Activated CD8-positive, alpha-beta memory T cell treated with anti-CD3 and anti-CD28 coated beads for 24 hours (primary cell): Measurements from ENCODE around the gene FZD10.

Source experiments
- DNase-seq: peaks from one replicate; pipeline ENCODE4 v3.0.0-alpha.2; 2020

Gene FZD10

DNA sequence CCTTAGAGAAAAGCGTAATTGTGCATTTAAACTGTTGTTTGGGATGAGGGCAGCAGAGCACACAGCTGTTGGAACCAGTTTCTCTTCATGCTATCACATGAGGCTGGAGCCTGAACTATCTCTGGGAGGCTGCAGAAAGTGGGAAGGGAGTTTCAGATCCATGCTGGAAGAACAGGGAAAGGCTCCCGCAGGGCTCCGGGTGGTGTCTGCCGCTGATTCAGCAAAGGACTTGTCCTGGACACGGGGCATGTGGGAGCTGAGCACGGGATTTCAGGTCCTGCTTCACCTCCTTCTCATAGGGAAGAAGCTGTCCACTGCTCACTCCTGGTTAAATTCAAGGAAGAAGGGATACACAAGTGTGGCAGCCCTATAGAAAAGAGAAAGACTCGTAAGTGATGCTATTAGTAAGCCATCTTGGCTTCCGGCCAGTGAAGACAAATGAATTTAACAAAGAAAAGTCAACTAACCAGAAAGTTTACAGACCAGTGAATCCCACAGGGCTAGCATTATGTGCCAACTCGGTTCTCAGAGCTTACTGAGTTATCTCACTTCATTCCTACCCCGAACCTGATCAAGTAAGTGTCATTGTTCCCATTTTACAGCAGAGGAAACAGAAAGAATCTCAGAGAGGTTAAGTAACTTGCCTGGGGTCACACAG lies 6.7 kb upstream of the FZD10 start:
- DNase-seq = no peak

DNA sequence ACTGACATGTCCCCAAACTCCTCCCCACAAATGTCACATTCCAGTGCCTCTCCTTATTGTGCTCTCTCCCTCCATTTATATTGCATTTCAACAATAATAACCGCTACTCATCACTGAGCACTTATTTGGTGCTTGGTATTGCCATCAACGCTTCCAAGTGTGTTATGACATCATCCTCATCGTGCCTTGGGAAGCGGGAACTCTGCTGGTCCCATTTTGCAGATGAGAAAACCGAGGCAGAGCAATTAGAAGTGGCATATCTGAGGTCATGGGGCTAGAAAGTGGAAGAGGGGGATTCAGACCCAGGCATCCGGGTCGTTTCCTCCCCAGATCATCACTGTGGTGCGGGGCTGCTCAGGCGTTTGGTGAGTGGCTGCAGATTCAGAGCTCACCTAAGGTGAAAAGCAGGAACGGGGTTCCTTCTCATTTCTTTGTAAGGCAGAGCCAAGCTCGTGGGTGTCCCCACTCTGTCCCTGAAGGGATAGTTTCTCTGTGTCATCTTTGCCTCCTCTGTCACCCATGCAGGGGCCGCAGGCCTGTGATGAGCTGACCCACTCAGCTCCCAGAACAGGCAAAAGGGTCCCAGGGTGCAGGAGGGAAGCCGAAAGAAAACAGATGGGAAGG lies 5.5 kb upstream of the FZD10 start:
- DNase-seq = no peak

DNA sequence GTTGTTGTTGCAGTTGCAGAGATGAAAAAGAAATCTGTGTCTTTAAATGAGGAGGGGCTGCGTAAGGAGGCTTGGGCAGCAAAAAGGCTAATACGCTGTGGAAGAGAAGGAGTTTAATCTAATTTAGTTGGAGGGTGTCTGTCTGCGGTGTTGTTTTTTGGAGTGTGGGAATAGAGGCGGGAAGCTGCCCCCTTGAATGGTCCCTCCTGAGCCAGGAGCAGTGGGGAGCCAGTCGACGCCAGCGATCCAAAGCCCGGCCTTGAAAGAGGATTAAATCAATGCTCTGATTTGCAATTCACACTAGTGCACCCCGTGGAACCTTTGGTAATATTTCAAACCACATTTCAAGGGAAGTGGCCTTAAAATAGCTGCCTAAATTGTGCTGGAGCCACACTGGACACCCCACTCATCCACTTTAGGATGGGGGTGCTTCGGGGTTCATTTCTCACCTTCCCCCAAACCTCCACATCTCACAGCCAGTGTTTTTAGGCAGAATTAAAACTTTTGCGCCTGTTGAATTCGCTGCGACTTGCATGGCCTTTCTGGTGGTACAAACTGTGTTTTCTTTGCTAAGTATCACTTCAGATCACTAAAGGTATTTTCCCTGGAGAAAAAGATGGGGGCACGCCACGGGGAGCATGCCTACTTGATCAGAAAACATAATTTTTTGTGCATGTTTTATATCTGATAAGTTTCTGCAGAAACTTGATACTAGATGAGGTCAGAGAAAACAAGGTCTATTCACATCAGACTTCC lies 4.1 kb upstream of the FZD10 start:
- DNase-seq = no peak

DNA sequence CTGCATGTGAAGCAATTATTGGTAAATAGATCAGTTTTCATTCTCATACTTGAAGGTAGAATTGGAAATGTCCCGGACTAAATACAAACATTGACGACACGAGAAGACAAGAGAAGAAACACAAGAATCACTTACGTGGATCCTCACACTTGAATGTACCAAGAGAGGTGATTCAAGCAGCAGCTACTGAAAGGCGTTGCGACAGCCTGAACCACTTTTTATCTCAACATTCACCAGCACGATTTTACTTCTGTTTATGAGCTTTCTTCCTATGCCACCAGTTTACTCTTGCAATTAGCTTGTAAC lies 3.6 kb upstream of the FZD10 start:
- no peak for DNase-seq

DNA sequence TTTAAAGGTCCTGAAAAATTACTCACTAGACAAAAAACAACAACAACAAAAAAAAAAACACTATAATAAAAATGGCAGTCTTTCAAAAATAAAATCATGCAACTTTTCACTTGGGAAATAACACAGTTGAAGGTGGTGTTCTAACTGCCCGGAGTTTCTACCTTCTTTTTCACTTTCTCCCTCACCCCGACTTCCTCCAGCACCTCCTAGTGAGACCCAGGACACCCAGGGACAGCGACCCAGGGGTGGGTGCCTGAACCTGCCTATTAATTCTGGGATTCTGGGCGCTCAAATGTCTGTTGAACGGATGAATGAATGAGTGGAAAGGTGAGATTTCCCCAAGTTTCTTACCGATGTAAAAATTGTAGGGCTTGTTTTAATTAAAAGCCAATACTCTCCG lies 2.0 kb upstream of the FZD10 start:
- no peak for DNase-seq

DNA sequence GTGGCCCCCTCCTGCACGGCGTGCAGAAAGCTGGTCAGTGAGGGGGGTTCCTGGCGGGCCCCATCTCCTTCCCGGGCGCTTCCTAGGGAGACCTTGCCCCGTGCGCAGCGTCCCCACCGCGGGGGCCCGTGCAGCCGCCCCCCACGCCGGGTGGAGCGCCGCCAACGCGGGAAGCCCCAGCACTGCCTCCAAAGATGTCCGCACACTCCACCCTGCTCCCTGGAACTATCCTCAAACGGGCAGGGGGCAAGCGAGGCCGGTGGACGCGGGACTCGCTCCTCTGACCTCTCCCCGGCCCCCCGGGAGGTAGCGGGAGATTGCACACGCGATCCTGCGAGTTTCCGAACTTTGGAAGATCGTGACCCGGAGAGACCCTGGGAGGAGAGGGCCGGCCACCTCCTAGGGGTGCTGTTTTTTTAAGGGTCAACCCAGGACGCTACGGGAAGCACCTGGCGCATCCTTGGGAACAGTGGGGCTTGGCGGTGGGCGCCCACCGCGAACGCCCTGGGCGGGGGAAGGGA lies 1.5 kb upstream of the FZD10 start:
- DNase-seq = no peak

DNA sequence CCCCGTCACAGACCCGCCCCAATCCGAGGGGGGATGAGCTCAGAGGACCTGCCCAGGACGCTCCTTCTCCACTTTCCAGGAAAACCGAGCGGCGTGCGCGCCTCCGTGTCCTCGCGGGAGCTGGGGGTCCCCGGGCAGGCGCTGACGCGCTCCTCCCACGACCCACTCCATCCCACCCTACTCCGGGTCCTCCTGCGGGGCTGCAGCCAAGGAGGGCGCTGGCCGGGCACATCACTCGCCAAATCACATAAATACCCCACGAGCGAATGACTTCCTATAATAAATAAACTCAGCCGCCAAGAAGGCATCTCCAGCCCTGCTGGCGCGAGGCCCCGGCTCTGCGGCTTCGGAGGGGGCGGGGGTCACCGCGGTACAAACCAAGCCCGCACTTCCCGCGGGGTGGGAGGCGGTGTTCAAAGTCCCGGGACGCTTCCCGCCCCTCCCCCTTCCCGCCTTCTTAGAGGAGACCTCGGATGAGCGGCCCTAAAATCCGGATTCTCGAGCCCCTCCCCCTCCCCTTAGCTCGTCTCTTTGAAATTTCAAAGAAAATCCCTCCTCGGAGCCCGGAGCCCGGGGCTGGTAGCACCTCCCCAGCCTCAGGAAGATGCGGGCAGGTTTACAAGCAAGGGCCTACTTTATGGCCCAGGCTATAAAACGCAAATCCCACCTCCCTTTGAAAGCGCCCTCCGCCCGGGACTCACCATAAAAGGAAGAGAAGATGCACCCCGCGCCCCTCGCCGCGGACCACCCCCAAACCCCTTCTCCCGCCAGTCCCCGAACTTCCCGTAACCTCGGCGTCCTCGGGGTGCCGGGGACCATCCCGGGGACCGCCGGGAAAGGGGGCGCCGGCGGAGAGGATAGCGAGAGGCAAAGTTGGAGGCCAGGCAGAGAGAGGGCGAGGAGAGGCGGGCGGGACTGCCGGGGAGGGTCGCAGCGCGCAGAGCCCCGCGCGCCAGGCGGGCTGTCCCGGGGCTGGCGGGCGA lies 712 bp upstream of the FZD10 start:
- no peak for DNase-seq

DNA sequence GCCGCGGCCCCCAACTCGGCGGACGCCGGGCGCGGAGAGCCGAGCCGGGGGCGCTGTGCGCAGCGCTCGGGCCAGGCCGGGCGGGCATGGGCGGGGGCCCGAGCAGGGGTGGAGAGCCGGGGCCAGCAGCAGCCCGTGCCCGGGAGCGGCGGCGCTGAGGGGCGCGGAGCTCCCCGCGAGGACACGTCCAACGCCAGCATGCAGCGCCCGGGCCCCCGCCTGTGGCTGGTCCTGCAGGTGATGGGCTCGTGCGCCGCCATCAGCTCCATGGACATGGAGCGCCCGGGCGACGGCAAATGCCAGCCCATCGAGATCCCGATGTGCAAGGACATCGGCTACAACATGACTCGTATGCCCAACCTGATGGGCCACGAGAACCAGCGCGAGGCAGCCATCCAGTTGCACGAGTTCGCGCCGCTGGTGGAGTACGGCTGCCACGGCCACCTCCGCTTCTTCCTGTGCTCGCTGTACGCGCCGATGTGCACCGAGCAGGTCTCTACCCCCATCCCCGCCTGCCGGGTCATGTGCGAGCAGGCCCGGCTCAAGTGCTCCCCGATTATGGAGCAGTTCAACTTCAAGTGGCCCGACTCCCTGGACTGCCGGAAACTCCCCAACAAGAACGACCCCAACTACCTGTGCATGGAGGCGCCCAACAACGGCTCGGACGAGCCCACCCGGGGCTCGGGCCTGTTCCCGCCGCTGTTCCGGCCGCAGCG lies 639 bp downstream of the FZD10 start:
- DNase-seq = no peak

DNA sequence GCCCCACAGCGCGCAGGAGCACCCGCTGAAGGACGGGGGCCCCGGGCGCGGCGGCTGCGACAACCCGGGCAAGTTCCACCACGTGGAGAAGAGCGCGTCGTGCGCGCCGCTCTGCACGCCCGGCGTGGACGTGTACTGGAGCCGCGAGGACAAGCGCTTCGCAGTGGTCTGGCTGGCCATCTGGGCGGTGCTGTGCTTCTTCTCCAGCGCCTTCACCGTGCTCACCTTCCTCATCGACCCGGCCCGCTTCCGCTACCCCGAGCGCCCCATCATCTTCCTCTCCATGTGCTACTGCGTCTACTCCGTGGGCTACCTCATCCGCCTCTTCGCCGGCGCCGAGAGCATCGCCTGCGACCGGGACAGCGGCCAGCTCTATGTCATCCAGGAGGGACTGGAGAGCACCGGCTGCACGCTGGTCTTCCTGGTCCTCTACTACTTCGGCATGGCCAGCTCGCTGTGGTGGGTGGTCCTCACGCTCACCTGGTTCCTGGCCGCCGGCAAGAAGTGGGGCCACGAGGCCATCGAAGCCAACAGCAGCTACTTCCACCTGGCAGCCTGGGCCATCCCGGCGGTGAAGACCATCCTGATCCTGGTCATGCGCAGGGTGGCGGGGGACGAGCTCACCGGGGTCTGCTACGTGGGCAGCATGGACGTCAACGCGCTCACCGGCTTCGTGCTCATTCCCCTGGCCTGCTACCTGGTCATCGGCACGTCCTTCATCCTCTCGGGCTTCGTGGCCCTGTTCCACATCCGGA lies 1.4 kb downstream of the FZD10 start:
- DNase-seq = no peak

DNA sequence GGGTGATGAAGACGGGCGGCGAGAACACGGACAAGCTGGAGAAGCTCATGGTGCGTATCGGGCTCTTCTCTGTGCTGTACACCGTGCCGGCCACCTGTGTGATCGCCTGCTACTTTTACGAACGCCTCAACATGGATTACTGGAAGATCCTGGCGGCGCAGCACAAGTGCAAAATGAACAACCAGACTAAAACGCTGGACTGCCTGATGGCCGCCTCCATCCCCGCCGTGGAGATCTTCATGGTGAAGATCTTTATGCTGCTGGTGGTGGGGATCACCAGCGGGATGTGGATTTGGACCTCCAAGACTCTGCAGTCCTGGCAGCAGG lies 1.9 kb downstream of the FZD10 start:
- no peak for DNase-seq

DNA sequence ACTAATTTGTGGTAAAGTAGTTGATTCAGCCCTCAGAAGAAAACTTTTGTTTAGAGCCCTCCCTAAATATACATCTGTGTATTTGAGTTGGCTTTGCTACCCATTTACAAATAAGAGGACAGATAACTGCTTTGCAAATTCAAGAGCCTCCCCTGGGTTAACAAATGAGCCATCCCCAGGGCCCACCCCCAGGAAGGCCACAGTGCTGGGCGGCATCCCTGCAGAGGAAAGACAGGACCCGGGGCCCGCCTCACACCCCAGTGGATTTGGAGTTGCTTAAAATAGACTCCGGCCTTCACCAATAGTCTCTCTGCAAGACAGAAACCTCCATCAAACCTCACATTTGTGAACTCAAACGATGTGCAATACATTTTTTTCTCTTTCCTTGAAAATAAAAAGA lies 2.7 kb downstream of the FZD10 start:
- no peak for DNase-seq

DNA sequence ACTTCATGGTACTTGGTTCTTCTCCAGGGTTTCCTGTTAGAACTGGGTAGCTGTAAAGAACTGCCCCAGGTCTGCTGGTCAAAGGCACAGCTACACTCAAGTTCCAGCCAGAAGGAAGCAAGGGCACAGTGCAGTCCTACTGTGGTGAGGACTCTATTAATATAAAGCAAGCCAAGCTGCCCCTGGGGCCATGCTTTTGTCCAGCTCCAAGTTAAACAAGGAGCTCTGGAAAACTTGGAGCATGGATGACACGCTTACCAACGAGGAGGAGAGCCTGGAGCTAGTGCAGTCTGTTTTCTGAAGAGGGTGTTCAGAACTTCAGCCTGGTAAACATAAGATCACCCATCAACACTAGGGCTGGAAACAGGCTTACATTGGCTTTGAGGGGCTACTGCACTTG lies 4.0 kb downstream of the FZD10 start:
- no peak for DNase-seq

DNA sequence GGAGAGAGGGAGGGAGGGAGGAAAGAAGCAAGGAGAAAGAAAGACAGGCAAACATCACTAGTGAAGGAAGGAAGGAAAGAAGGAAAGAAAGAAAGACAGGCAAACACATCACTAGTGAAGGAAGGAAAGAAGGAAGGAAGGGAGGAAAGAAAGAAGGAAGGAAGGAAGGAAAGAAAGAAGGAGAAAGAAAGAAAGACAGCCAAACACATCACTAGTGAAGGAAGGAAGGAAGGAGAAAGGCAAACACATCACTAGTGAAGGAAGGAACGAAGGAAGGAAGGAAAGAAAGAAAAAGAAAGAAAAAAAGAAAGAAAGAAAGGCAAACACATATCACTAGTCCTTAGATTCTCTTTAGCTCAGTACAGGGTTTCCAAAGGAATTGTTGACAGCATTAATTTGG lies 5.3 kb downstream of the FZD10 start:
- no peak for DNase-seq

DNA sequence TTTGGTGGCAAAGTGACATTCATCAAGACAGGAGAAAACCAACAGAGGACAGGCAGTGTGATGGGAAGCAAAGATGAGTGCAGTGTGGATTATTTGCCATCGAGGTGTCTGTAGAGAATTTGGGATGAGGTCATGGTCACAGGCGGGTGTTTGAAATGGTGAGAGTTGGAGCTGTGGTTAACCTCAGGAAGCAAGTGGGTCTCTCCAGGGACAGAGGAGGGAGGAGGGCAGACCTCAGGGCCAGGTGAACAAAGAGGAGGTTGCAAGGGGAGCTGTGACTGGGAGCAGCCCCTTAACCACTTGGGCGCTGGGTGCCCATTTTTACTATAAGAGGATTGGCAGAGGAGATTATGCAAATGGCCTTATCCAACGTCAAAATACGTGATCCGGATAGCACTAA lies 7.0 kb downstream of the FZD10 start:
- no peak for DNase-seq

DNA sequence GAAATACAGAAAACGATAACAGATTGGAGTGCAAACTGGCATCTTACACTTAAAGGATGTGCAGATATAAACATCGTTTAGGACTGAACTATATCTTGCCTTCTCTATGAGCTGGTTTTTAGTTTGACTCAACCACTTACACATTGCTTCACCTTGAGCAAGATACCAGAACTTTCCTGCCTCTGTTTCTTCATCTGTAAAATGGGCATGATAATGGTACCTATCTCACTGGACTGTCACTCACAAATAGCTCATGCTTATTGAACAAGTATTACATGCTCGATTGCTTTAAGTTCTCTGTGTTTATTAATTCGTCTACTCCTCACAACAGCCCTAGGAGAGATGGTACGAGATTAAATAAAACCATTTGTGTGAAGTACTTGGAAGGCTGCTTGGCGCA lies 7.7 kb downstream of the FZD10 start:
- no peak for DNase-seq

DNA sequence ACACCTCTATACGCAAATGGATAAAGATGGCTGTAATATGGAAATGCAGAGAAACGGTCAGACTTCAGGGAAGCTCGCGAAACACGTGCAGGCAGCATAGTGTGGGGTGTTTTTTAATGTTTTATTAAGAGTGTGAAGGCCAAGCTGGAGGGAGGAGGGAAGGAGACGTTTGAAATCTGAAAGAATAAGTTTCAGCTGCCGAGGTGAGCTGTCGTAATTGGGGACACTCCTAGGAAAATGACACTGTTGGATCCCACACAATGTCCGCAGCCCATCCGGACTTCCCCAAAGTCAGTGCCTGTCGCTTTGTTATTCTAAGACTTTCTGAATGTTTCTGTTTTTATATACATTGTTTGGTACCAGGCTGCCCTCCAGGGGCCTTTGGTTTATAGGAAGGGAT lies 8.3 kb downstream of the FZD10 start:
- no peak for DNase-seq

DNA sequence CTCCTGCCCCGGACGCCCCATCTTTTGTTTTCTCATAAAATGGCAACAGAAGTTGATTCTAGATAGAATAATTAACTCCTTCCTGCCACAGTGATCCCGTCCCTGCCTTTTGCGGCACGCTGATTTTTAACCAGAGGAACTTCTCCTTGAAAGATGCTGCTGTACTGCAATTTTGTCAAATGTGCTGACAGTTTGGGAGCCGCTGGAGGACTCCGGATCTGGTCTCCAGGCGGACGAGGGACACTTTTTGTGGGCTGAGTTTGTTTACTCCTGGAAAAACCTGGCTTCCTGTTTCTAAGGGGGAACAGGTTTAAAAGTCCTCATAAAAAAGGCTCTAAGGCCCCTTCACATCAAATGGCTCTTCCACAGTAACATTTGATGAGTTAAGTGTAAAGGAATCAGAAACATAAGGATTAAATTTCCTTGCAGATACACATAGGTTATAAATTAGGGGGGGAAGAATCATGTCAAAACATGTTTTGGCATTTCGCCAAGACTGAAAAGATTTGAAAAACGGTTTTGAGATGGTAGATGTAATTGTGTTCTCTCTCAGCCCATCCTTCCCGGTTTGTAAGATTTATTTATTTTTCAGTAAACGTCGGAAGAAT lies 15.5 kb downstream of the FZD10 start:
- DNase-seq = no peak

DNA sequence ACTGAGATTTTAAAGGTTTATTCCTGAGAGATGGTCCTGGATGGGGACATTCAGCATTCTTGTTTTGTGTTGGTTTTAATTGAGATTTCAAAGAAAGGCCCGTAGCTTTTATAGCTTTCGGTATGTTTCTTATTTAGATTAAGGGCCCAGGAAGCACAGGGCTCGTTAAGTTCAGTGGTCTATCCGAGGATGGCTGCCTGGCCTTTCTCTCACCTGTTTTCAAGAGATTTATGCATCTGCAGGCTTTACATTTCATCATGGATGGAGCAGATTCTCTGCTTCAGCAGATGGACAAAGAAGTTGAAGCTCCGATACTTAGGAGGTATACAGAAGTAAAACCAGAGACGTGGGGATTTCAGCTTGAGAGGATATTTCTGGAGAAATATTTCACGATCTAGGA lies 16.0 kb downstream of the FZD10 start:
- no peak for DNase-seq

DNA sequence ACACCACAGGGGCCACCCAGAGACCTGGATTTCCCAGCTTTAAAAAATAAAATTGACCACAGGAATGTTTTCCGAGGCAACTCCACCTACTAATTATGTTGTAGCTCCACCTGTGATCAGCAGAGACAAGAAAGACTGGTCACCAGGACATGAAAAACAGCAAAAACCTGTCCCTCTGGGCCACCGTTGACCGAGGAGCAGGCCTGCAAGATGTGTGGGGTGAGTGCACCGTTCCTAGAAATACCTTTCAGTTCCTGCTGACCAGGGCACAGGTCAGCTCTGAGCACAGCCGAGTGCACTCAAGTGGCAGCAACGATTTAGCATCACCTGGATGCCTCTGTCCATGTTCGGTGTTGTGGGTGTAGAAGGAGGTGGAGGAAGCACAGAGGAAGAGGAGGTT lies 16.9 kb downstream of the FZD10 start:
- no peak for DNase-seq

DNA sequence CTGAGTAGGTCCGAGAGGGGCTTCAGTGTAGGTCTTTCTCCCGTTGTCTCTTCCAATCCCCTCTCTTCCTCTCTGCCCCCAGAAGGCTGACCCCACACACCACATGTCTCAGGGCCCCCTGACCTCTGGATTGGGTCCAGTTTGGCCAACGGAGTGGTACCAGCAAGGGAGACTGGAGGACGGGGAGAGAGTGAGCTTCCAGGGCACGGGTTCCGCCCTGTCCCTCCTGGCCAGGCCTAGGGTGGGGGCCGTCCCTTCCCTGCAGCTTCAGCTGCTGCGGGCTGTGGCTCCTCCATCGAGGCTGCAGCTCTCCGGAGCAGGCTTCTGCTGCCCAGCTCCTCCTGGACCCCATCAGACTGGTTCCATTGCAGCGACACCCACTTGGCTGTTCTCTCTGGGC lies 17.4 kb downstream of the FZD10 start:
- DNase-seq = no peak

DNA sequence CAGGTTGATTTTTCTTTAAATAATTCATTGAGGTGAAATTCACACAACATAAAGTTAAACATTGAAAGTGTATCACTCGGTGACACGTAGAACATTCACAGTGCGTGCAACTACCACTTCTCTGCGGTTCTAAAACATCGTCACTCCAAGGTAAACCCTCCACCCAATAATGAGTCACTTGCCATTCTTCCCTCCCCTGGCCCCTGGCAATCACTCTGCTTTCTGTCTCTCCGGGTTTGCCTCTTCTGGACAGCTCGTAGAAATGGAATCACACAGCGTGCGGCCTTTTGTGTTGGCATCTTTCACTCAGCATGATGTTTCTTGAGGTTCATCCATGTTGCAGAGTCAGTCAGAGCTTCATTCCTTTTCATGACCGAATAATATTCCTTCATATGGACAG lies 18.9 kb downstream of the FZD10 start:
- no peak for DNase-seq
